DOHH2 (cell line): Measurements from ENCODE around the gene PLA2G3.
"Not testable (repeated sequence)": the region's sequence is repeated elsewhere in the genome, so short reads cannot be mapped to it uniquely, and the experiment has no call there.

Experiments used
- EZH2phosphoT487 ChIP-seq: fragments of 200-600 bp; sonication (generic); IDR thresholded peaks from 2 replicates; pipeline ENCODE4 v1.6.1; 2017; ENCODE audit warnings: borderline replicate concordance, mild to moderate bottlenecking, antibody characterized with exemption, low read length, moderate library complexity, mixed read lengths
- TF ChIP-seq, protein P1 (sequence below): fragments of 200-600 bp; sonication (generic); IDR thresholded peaks from one replicate; pipeline ENCODE4 v1.5.1; 2014; ENCODE audit warnings: antibody characterized with exemption, mild to moderate bottlenecking, low read depth, low read length; ENCODE audit not compliant: poor library complexity, severe bottlenecking

DNA sequence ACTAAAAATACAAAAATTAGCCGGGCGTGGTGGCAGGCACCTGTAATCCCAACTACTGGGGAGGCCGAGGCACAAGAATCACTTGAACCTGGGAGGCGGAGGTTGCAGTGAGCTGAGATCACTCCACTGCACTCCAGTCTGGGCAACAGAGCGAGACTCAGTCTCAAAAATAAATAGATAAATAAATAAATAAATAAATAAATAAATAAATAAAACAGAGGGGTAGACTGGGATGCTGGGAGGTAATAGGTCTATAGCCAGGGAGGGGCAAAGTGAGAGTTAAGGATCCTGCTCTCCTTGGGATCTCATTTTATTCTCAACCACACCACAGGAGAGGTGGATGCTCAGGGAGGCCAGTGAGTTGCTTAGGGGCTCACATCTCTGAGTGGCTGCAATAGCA, 42.8 kb downstream of the PLA2G3 start:
- TF ChIP-seq, protein P1, sequence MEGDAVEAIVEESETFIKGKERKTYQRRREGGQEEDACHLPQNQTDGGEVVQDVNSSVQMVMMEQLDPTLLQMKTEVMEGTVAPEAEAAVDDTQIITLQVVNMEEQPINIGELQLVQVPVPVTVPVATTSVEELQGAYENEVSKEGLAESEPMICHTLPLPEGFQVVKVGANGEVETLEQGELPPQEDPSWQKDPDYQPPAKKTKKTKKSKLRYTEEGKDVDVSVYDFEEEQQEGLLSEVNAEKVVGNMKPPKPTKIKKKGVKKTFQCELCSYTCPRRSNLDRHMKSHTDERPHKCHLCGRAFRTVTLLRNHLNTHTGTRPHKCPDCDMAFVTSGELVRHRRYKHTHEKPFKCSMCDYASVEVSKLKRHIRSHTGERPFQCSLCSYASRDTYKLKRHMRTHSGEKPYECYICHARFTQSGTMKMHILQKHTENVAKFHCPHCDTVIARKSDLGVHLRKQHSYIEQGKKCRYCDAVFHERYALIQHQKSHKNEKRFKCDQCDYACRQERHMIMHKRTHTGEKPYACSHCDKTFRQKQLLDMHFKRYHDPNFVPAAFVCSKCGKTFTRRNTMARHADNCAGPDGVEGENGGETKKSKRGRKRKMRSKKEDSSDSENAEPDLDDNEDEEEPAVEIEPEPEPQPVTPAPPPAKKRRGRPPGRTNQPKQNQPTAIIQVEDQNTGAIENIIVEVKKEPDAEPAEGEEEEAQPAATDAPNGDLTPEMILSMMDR = not testable (repeated sequence)
- not testable (repeated sequence) for TF ChIP-seq EZH2phosphoT487
